D721Med (cell line): ENCODE measurements around the gene MLX.
"Not testable (repeated sequence)": the region's sequence is repeated elsewhere in the genome, so short reads cannot be mapped to it uniquely, and the experiment has no call there.

ENCODE experiments used
- DNase-seq: peaks from one replicate; pipeline ENCODE4 v3.0.0; 2011; ENCODE audit warnings: low spot score; ENCODE audit not compliant: insufficient read length
- FAIRE-seq: peaks from 2 replicates; lab custom pipeline; 2011; peaks lifted over from hg19 to GRCh38; lab: Jason Lieb, UNC
- CTCF ChIP-seq: IDR thresholded peaks from 2 replicates; pipeline ENCODE4 v1.5.1; 2012; ENCODE audit warnings: mild to moderate bottlenecking, control low read depth; ENCODE audit not compliant: insufficient read depth; ENCODE audit errors: missing control alignments

Gene MLX

GRCh38 chr17:42537156-42537805 lies 29.6 kb upstream of the MLX start:
- FAIRE-seq, result no peak
- no peak for TF ChIP-seq CTCF

GRCh38 chr17:42537826-42538451 lies 29.0 kb upstream of the MLX start:
- FAIRE-seq (no peak), DNase-seq (no peak)
- no peak for TF ChIP-seq CTCF

More at GRCh38 chr17:42537156-42537805, 29.6 kb upstream of the MLX start:
- no peak for DNase-seq

GRCh38 chr17:42538482-42538881 lies 28.4 kb upstream of the MLX start:
- DNase-seq (no peak), FAIRE-seq (no peak)
- TF ChIP-seq CTCF, result no peak

- not testable (repeated sequence) for FAIRE-seq, DNase-seq
These were observed 26.3 kb upstream of the MLX start for GRCh38 chr17:42540558-42540957.

GRCh38 chr17:42541041-42541833 lies 25.7 kb upstream of the MLX start:
- FAIRE-seq (no peak), DNase-seq (no peak)
- no peak for TF ChIP-seq CTCF

GRCh38 chr17:42543190-42544079 lies 23.5 kb upstream of the MLX start:
- no peak for TF ChIP-seq CTCF
- no peak for DNase-seq
- FAIRE-seq, result no peak

GRCh38 chr17:42544874-42545283 lies 22.0 kb upstream of the MLX start:
- no peak for TF ChIP-seq CTCF
- DNase-seq (no peak), FAIRE-seq (no peak)

- not testable (repeated sequence) for DNase-seq, FAIRE-seq
These were observed 21.0 kb upstream of the MLX start for GRCh38 chr17:42545755-42546505.
